ENCODE measurements around the gene ARHGDIB.

Gene ARHGDIB

GRCh38 chr12:14982991-14983390, 21.6 kb upstream of the ARHGDIB start:
- DNase-seq (ENCODE audit: low read depth): no peak

GRCh38 chr12:14982562-14982961, 21.2 kb upstream of the ARHGDIB start:
- no peak for DNase-seq (ENCODE audit: low read depth)

GRCh38 chr12:14981049-14981448, 19.6 kb upstream of the ARHGDIB start:
- DNase-seq (ENCODE audit: low read depth): no peak

- no peak for DNase-seq (ENCODE audit: low read depth)
Observed at GRCh38 chr12:14979468-14979867, 18.1 kb upstream of the ARHGDIB start.

GRCh38 chr12:14976658-14977057, 15.3 kb upstream of the ARHGDIB start:
- DNase-seq (ENCODE audit: low read depth): no peak

GRCh38 chr12:14975457-14975856, 14.1 kb upstream of the ARHGDIB start:
- DNase-seq (ENCODE audit: low read depth): no peak

GRCh38 chr12:14974633-14975032, 13.2 kb upstream of the ARHGDIB start:
- DNase-seq (ENCODE audit: low read depth): no peak

GRCh38 chr12:14972816-14973215, 11.4 kb upstream of the ARHGDIB start, which contains the start of gene PDE6H:
Gene PDE6H (plus strand): TSS chr12:14973042. CDS start chr12:14978013, 4,971 bp downstream.
- DNase-seq (ENCODE audit: low read depth): no peak

GRCh38 chr12:14970473-14970872, 9.1 kb upstream of the ARHGDIB start:
- DNase-seq (ENCODE audit: low read depth): no peak

GRCh38 chr12:14968478-14968877, 7.1 kb upstream of the ARHGDIB start:
- DNase-seq (ENCODE audit: low read depth): no peak

GRCh38 chr12:14965221-14965620, 3.8 kb upstream of the ARHGDIB start:
- DNase-seq (ENCODE audit: low read depth): no peak

GRCh38 chr12:14964406-14964805, 3.0 kb upstream of the ARHGDIB start:
- no peak for DNase-seq (ENCODE audit: low read depth)

GRCh38 chr12:14963520-14963919, 2.1 kb upstream of the ARHGDIB start:
- DNase-seq (ENCODE audit: low read depth): no peak

GRCh38 chr12:14962797-14963196, 1.4 kb upstream of the ARHGDIB start:
- DNase-seq (ENCODE audit: low read depth): no peak

GRCh38 chr12:14962153-14962539, 745 bp upstream of the ARHGDIB start:
- DNase-seq (ENCODE audit: low read depth): no peak

- no peak for DNase-seq (ENCODE audit: low read depth)
Observed at GRCh38 chr12:14960548-14961465, 594 bp downstream of the ARHGDIB start.

- DNase-seq (ENCODE audit: low read depth): no peak
Observed at GRCh38 chr12:14959916-14960496, 1.4 kb downstream of the ARHGDIB start.

- DNase-seq (ENCODE audit: low read depth): no peak
Observed at GRCh38 chr12:14959463-14959862, 1.9 kb downstream of the ARHGDIB start.

GRCh38 chr12:14959126-14959440, 2.3 kb downstream of the ARHGDIB start:
- no peak for DNase-seq (ENCODE audit: low read depth)

GRCh38 chr12:14958361-14959125, 2.9 kb downstream of the ARHGDIB start:
- no peak for DNase-seq (ENCODE audit: low read depth)

GRCh38 chr12:14957551-14958168, 3.7 kb downstream of the ARHGDIB start:
- DNase-seq (ENCODE audit: low read depth): no peak

GRCh38 chr12:14956905-14957304, 4.5 kb downstream of the ARHGDIB start:
- no peak for DNase-seq (ENCODE audit: low read depth)
